HG02759 (cell line): Measurements from ENCODE around the gene ERBB3.

ENCODE experiments used
- ATAC-seq: cut with Tn5 transposase; IDR thresholded peaks from one replicate; pipeline ENCODE4 v1.9.1; 2021; ENCODE audit warnings: mild to moderate bottlenecking, moderate library complexity; ENCODE audit not compliant: unreplicated experiment

The ERBB3 gene

DNA sequence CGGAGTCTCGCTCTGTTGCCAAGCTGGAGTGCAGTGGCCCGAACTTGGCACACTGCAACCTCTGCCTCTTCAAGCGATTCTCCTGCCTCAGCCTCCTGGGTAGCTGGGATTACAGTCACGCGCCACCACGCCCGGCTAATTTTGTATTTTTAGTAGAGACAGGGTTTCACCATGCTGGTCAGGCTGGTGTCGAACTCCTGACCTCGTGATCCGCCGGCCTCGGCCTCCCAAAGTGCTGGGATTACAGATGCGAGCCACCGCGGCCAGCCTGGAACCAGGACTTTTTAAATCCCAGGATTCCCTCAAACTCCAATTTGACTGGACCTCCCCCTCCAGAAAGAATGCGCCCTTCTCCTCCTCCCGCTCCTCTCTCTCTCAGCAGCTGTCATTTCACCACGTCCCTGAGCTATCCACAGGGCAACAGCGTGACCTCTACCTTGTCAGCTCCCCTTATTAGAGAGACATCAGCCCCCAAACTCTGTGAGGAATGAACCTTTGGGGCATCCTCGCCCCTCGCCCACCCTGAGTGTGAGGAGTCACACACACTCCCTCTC, 50.1 kb downstream of the ERBB3 start:
- ATAC-seq, result no peak

- ATAC-seq, result no peak
Measured at GRCh38 chr12:56130876-56131275, 50.9 kb downstream of the ERBB3 start.

DNA sequence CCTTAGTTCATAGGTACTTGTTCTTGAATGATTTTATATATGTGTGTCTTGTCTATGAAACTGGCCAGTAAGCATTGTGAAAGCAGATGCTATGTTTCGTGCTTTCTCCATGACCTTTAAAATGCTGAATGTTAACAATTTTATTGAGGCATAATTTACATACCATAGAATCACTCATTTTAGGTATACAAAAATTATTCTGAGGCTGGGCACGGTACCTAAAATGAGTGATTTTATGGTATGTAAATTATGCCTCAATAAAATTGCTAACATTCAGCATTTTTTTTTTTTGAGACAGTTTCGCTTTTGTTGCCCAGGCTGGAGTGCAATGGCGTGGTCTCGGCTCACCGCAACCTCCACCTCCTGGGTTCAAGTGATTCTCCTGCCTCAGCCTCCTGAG, 54.9 kb downstream of the ERBB3 start:
- ATAC-seq, result no peak

GRCh38 chr12:56137853-56138571, 58.0 kb downstream of the ERBB3 start:
- no peak for ATAC-seq

GRCh38 chr12:56141946-56142784, 62.2 kb downstream of the ERBB3 start:
- ATAC-seq, result no peak

DNA sequence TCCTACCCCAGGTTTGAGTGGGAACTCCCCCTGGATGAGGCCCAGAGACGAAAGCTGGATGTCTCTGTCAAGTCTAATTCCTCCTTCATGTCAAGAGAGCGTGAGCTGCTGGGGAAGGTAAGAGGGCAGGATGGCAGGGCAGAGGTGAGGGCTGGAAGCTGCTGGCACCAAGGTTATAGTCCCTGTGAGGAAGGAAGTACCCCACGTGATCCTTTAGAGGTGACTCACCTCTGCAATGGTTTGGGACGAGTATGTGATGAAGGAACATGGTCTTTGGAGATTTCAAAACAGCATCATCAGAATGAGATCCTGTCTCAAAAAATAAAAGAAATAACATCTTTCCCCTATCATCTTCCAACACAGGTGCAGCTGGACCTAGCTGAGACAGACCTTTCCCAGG, 63.3 kb downstream of the ERBB3 start:
- no peak for ATAC-seq

- ATAC-seq, result no peak
Measured at GRCh38 chr12:56143870-56144269, 63.9 kb downstream of the ERBB3 start.

GRCh38 chr12:56145217-56145616, 65.3 kb downstream of the ERBB3 start:
- ATAC-seq, result no peak

GRCh38 chr12:56146492-56147460, 66.8 kb downstream of the ERBB3 start:
- ATAC-seq, result no peak

DNA sequence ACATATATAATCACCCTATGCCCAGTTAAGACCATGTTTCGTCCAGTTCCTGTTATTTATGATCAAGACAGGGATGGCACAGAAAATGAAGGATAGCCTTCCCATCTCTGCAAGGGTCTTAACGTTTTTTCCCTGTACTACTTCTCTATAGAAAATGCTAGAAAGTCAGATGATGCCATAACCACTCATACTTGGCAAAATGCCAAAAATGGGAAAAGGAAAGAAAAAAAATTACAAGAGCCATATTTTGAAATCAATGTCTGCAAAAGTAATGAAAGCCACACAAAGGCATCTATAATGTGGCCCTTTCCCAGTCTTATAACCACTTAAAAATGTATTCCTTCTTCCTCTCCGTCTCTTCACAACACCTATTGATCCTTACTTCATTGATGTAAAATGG, 70.6 kb downstream of the ERBB3 start:
- no peak for ATAC-seq

- ATAC-seq, result peak; percentile 57
Measured at GRCh38 chr12:56151672-56152131, 71.7 kb downstream of the ERBB3 start.

GRCh38 chr12:56152132-56152755, 72.3 kb downstream of the ERBB3 start, which contains the start of gene MYL6B:
Gene MYL6B (plus strand): TSS chr12:56152587. CDS start chr12:56153919, 1,332 bp downstream.
- ATAC-seq, result peak; percentile 92
